ENCODE data around the gene FBXO21.

DNA sequence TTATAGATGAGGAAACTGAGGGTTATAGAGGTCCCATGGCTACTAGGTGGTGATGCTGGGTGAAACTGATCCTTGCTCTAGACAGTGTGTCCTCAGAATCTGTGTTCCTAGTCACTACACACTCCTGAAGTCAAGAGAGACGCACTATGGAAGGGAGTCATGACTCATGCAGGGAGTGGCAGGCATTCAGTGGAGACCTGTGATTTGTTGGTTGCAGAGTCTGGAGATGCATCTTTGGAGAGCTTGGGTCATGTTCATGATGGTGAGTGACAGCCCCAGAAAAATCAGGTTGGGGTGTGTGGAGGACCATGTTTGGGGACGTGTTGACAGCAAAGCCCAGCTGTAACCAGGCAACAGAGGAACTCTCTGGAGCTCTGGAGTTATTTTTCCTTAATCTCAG lies 38.0 kb upstream of the FBXO21 start:
- TF ChIP-seq, protein P1, sequence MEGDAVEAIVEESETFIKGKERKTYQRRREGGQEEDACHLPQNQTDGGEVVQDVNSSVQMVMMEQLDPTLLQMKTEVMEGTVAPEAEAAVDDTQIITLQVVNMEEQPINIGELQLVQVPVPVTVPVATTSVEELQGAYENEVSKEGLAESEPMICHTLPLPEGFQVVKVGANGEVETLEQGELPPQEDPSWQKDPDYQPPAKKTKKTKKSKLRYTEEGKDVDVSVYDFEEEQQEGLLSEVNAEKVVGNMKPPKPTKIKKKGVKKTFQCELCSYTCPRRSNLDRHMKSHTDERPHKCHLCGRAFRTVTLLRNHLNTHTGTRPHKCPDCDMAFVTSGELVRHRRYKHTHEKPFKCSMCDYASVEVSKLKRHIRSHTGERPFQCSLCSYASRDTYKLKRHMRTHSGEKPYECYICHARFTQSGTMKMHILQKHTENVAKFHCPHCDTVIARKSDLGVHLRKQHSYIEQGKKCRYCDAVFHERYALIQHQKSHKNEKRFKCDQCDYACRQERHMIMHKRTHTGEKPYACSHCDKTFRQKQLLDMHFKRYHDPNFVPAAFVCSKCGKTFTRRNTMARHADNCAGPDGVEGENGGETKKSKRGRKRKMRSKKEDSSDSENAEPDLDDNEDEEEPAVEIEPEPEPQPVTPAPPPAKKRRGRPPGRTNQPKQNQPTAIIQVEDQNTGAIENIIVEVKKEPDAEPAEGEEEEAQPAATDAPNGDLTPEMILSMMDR (conservative IDR thresholded peaks at IDR 0.05; ENCODE audit: low read depth in 2 of 2): no peak
- TF ChIP-seq JUNB (IDR thresholded peaks at IDR 0.05; ENCODE audit: unreplicated experiment): no peak
